ENCODE measurements around the gene ZNF385C.

Gene ZNF385C

DNA sequence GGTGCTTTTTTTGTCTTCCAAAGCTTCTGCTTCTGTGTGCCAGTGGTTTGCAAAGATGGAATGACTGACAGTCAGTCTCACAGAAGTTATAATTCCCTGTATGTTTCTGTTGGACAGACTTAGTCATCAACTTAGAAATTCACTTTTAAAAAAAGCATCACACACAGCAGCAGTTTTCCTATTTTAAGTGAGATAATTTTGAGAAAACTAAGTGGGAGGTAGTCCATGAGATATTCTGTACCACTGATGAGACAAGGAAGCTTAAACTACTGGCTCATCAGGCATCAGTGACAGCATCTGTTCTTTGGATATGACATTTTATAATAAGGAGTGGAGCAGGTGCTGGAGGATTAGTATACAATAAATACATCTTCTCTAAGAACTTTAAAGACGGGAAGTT, 111.6 kb downstream of the ZNF385C start:
- no peak overlapping the region for H3K4me3 Mint-ChIP-seq
- no peak overlapping the region for H3K27ac Mint-ChIP-seq (ENCODE audit: low read depth)
- H3K36me3 Mint-ChIP-seq (ENCODE audit: insufficient read depth) = peaks cover 71% of the 10 kb centered on the region
- H3K4me1 Mint-ChIP-seq = peaks cover 5% of the 10 kb centered on the region
- DNase-seq (ENCODE audit: low spot score in 2 of 2) = no peak
- ATAC-seq (replicated peaks; ENCODE audit: extremely low read depth, poor library complexity, severe bottlenecking) = no peak
- H3K27me3 Mint-ChIP-seq = no peaks in the 10 kb centered on the region
- H3K9me3 Mint-ChIP-seq = no peaks in the 10 kb centered on the region

DNA sequence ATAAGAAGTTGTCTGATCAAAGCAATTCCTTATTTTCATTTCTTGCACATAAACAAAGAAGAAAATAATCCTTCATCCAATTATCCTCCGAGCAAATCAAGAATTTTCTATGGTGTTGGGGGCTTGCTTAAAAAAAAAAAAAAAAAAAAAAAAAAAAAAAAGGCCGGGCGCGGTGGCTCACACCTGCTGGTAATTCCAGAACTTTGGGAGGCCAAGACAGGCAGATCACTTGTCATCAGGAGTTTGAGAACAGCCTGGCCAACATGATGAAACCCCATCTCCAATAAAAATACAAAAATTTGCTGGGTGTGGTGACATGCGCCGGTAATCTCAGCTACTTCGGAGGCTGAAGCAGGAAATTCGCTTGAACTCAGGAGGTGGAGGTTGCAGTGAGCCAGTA, 112.4 kb downstream of the ZNF385C start:
- DNase-seq (ENCODE audit: low spot score in 2 of 2) (no peak), ATAC-seq (replicated peaks; ENCODE audit: extremely low read depth, poor library complexity, severe bottlenecking) (no peak)
- H3K27ac Mint-ChIP-seq (ENCODE audit: low read depth) = no peak overlapping the region
- H3K36me3 Mint-ChIP-seq (ENCODE audit: insufficient read depth) = peaks cover 76% of the 10 kb centered on the region
- no peak overlapping the region for H3K4me3 Mint-ChIP-seq
- no peaks in the 10 kb centered on the region for H3K27me3 Mint-ChIP-seq
- H3K9me3 Mint-ChIP-seq = no peaks in the 10 kb centered on the region
- peaks cover 5% of the 10 kb centered on the region for H3K4me1 Mint-ChIP-seq

DNA sequence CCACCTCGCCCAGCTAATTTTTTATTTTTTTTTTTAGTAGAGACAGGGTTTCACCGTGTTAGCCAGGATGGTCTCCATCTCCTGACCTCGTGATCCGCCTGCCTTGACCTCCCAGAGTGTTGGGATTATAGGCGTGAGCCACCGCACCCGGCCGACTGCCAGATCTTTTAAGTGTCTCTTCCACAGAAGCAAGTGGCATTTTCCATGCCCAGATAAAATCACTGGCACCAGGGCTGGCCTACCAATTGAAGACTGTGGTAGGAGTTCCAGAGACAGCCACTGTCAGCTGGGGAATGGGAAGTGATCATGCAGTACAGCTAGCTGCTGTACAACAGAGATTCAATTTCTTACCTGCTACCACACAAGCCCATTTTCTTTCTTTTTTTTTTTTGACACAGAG, 113.8 kb downstream of the ZNF385C start:
- Mint-ChIP-seq H3K9me3 (no peaks in the 10 kb centered on the region), H3K27me3 (no peaks in the 10 kb centered on the region), H3K27ac (ENCODE audit: low read depth) (no peak overlapping the region), H3K4me1 (peaks cover 5% of the 10 kb centered on the region), H3K4me3 (no peak overlapping the region), H3K36me3 (ENCODE audit: insufficient read depth) (peaks cover 77% of the 10 kb centered on the region)
- no peak for DNase-seq (ENCODE audit: low spot score in 2 of 2)
- no peak for ATAC-seq (replicated peaks; ENCODE audit: extremely low read depth, poor library complexity, severe bottlenecking)

DNA sequence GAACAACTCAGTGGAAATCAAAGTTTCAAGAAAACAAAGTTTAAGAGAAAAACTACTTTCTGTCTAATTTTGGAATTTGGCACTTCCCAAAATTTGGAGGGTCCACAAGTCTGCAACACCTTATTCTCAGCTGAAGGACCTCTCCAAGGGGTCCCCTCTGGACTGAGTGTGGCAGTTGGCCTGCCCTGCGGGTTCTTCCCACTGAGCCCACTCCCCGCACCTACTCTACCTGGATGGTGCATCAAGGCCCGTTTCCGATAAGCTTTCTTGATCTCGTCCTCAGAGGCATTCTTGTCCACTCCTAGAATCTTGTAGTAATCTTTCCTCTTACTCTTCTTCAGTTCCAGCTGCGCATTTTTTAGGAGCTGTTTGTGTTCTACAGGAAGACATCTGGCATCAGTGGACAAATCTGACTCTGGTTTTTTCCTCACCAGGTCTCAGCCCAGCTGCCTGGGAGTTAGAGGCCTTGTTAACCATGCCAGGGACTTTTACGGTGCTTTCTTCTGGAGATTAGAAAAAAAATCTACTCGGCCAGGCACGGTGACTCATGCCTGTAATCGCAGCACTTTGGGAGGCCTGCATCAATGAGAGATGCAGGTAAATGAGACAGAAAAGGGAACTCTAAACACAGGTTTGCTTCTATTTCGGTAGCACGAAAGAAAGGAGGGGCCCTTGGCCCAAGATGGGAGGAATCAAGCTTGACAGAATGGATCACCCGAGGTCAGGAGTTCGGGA, 116.1 kb downstream of the ZNF385C start:
- no peaks in the 10 kb centered on the region for H3K27me3 Mint-ChIP-seq
- no peaks in the 10 kb centered on the region for H3K9me3 Mint-ChIP-seq
- ATAC-seq (replicated peaks; ENCODE audit: extremely low read depth, poor library complexity, severe bottlenecking) (no peak), DNase-seq (ENCODE audit: low spot score in 2 of 2) (no peak)
- H3K36me3 Mint-ChIP-seq (ENCODE audit: insufficient read depth) = peaks cover 81% of the 10 kb centered on the region
- no peak overlapping the region for H3K4me3 Mint-ChIP-seq
- no peak overlapping the region for H3K27ac Mint-ChIP-seq (ENCODE audit: low read depth)
- H3K4me1 Mint-ChIP-seq = peaks cover 9% of the 10 kb centered on the region

DNA sequence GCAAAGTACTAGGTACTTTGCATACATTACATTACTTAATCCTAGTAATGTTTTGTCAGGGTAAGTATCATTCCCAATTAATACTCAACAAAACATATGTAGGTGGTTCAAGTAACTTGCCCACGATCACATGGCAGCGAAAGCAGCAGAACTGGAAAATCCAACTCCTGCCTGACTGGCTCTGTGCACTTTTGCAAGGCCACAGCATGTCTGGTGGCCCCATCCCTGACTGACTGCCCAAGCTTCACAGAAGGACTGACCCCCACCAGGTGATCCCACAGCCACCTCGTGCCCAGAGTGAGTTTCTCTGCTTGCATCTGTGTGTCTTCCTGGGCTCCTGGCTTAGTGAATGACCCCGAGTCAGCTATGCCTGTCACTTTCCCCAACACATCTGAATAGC, 120.3 kb downstream of the ZNF385C start:
- Mint-ChIP-seq H3K27me3 (no peaks in the 10 kb centered on the region), H3K36me3 (ENCODE audit: insufficient read depth) (peaks cover 69% of the 10 kb centered on the region), H3K4me1 (peaks cover 14% of the 10 kb centered on the region), H3K9me3 (no peaks in the 10 kb centered on the region), H3K27ac (ENCODE audit: low read depth) (no peak overlapping the region), H3K4me3 (no peak overlapping the region)
- no peak for DNase-seq (ENCODE audit: low spot score in 2 of 2)
- no peak for ATAC-seq (replicated peaks; ENCODE audit: extremely low read depth, poor library complexity, severe bottlenecking)

DNA sequence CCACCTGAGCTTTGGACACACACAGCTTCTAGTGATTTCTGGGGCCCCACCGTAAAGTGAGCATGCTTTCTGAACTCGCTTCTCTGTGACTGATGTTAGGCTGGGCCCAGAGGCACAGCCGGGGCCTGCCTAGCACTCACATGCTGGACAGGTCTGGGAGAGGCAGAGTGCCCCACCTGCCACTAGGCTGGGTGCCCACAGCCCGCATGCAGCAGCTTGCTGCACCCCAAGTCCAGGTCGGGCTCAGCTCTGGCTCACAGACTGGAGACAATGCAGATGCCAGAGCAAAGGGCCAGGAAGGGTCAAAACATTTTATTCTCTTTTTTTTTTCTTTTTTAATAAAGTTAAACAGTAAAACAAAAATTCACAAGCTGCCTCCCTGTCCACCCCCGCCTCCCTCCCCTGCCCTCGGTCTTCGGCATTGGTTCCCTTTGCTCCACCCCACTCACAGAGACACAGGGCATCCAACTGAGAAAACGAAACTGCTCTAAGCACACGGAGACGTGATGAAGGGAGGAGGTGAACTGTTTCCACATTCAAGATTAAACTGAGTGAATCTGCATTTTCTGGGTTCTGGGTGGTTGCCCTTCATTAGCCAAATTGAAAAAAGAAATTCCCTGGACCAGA, 122.0 kb downstream of the ZNF385C start:
- no peak for ATAC-seq (replicated peaks; ENCODE audit: extremely low read depth, poor library complexity, severe bottlenecking)
- H3K36me3 Mint-ChIP-seq (ENCODE audit: insufficient read depth) = peaks cover 55% of the 10 kb centered on the region

More for the DNA sequence above, 122.0 kb downstream of the ZNF385C start:
- no peak for DNase-seq (ENCODE audit: low spot score in 2 of 2)
- no peaks in the 10 kb centered on the region for H3K27me3 Mint-ChIP-seq
- H3K4me1 Mint-ChIP-seq = peaks cover 21% of the 10 kb centered on the region
- peak overlapping the region; percentile 35 for H3K27ac Mint-ChIP-seq (ENCODE audit: low read depth)
- no peaks in the 10 kb centered on the region for H3K9me3 Mint-ChIP-seq
- no peak overlapping the region for H3K4me3 Mint-ChIP-seq

Data from central memory CD8-positive, alpha-beta T cell (primary cell).